ENCODE measurements around the gene ZBTB3.
"Not testable (repeated sequence)": the region's sequence is repeated elsewhere in the genome, so short reads cannot be mapped to it uniquely, and the experiment has no call there.

Gene ZBTB3

DNA sequence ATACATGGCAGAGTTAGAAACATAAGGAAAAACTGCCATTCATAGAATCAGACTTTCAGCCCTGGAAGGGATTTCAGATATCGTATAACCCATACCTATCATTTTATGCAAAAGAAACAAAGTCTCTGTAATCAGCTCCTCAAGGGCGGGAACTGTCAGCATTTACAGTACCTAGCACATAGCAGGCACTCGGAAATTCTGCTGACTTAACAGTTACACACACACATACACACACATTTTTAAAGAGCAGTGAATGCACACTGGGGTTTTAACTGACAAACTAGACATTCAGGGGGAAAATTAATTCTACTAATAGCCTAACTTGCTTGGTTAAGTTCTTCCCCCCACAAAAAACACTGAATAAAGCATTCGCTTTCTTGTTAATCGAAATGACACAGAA, 37.8 kb downstream of the ZBTB3 start:
- DNase-seq (ENCODE audit: low read depth), result no peak

DNA sequence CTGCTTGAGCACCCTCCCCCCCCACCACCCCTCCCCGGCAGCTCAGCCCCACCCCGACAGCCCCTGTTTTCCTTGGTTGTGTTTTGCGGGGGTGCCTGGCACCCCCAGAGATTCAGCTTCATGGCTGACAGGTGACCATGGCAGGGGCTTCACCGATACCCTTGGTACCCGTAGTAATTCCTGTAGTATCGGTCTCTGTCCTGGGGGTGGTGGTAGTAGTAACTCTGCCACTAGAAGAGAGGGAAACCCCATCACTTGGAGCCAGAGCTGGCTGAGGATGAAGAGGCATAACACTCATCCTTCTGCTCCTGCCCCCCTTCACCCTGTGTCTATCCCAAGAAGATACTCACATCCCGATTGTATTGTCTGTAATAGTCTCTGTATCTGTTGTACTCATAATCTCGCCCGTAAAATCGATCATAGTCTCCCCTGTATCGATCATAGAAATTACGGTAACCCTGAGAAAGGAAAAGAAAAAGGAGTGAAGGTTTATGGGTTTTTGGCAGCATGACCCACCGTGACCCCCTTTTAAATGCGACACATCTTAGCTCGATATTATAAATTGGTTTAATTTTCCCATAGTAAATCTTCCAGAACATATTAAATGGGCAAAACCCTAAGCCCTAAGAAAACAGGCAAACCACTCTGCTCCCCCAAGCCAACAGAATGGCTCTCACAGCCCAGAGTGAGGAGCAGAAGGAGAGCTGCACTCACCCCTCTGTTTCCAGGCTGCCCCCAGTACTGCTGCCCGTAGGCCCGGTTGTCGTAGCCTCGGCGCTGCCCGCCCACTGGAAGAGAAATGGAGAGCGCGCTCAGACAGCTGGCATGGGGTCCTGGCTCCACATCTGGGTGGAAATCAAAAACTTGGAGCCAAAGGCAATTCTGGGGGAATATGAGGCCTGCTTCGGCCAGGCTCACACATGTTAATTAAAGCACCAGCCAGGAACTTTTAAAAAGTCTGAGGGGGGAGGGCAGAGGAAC, 38.5 kb downstream of the ZBTB3 start:
- DNase-seq (ENCODE audit: low read depth), result no peak

DNA sequence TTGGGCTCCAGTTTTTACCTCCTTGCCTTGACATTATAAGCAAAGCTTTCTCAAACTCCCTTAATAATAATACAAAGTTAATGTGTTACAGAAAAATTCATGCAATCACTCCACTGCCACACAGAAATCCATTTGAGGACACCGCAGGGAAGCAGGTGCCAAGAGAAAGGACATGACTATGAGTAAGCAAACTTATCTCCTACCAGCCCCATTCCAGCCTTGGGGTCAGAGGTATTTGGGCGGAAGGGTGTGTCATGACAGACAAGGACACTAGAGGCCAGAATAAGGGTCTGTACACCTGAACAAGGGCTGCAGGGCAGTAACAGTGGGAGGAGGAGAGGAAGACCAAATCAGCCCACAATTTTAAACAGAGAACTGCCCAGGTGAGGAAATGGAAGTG, 40.6 kb downstream of the ZBTB3 start:
- no peak for DNase-seq (ENCODE audit: low read depth)

DNA sequence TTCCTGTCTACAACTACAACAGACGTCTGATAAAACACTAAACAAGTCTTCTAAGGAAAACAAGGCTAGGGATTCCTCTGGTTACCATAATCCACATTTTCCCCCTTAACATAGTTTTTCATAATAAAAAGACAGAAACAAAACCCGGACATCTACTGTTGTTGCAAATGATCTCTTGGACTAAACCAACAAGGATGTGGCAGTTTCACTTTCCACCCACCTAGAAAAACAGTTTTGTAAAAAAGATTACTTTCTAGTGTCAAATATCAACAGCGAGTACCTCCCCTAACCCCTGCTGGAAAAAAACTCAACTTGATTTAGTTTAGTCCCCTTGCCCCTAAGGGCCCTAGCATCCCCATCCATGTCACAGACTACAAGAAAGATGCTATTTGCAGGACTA, 41.1 kb downstream of the ZBTB3 start:
- no peak for DNase-seq (ENCODE audit: low read depth)

DNA sequence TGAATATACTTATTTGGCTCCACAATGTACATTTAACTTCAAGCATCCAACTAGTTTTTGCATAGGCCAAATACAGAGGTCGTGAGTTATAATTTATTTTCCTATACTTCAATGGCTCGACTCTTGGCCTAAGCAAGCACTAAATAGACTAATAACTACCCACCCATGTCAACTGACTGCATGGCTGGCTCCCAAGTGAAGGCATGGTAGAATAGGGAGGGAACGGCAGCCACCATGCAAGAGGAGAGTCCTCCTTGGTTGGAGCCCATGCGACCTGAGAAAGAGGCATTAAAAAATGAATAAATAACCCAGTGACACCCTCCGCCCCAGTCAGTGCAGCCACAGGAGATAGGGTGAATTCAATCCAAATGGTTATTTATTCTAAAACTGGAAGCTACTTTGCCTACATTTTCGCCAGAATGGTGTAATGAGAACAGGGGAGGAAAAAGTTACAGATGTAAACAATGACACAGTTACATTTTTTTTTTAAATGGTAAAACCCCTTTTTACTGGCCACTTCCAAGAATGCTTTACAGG, 41.6 kb downstream of the ZBTB3 start:
- no peak for DNase-seq (ENCODE audit: low read depth)

DNA sequence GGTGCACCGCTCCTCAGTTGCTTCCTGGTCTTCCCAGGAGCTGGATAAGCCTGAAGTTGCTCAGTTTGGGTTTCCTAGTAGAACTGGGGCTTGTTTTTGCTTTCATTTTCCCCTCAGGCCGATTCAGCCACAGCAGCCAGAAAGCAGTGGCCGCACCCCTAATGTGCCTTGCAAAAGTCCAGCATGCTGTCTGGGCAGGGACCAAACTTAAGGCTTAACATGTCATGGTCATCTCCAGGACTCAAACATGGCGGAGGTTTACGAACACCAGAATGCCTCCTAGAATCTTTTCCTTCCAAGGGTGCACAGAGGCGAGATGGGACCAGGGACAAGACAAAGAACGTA, 44.0 kb downstream of the ZBTB3 start:
- no peak for DNase-seq (ENCODE audit: low read depth)

DNA sequence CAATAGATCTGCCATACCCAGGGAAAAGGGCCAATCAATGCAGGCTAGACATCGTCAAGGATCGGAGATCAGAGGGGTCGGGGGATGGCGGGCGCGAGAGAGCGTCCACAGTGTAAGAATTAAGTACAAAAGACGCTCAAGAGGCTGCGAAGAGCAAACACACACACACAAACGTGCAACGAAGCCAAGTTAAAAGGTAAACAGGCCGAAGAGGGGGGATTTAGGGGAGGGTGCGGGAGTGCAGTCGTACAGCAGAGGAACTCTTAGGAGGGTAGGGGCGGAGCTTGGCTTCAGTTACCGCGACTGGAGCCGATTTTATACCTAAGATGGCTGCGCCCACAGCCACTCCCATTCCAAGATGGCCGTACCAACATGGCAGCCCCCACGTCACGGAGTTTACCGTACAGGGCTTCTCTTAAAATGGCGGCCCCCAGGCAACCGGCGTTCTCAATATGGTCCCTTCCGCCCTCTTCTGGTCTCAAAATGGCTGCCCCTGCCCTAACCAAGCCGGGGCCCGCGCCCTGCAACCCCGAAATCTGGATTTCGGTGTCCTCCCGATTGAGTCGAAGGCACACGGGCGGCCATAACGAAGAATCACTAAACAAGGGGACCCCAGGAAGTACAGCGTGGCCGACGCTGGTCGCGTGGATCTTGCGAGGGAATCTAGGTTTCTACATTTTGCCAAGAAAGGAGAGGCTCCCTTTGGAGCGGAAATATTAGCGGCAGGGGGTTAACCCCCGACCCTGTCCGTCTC, 44.5 kb downstream of the ZBTB3 start:
- DNase-seq (ENCODE audit: low read depth), result peak; percentile 97

DNA sequence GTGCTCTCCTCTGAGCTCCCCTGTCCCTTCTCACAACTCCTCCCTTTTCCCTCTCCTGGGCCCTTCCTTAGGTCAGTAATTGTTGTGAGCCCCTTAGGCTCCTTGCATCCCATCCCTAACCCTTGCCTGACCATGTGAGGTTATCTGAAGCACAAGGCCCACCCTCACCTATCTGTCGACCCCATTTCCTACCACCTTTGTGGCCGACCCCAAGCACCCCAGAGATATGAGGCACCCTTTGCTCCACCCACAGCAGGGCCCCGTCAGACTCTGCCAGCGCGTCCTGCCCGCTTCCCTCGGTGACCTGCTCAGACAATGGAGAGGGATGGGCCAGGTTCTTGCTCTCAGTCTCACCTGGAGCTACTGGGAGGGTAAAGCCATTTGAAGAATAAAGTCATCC, 45.2 kb downstream of the ZBTB3 start:
- DNase-seq (ENCODE audit: low read depth), result peak; percentile 30

DNA sequence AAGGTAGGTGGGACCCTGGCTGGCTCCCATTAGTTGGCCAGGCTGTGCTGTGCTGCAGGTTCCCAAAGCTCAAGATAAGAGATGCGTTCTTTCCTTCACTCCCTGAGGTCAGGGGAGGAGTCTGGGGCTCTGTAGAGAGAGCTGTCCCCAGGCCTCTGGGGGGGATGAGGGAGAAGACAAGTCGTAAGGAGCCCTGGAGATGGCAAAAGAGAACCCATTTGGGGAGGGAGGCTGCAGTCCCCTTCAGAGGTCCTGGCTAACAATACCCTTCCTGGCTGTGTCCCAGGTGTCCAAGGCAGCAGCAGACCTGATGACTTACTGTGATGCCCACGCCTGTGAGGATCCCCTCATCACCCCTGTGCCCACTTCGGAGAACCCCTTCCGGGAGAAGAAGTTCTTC, 45.6 kb downstream of the ZBTB3 start:
- no peak for DNase-seq (ENCODE audit: low read depth)

DNA sequence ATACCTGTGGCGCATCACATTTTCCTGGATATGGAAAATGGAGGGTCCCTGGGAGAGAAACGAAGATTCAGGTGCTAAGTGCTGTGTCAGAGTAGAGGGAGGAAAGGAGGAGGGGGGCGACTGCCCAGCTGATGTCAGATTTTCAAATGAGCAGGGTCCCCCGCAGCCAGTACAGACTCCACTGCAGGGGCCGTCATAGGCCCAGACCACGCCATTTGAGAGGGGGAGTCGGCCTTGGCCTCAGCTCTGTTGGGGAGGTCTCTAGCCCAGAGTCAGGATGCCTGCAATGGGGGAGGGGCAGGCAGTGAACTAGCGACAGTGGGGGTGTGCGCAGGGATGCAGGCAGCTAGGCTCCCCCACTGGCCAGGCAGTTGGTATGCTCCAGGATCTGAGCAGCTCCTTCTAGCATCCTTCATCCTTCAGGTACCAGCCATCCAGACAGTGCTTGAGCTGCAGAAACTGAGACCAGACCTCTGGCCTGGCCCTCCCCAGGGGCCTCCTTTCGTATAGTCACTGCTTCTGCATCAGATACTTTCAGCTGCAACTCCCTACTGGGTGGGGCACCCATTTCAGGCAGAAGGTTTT, 46.6 kb downstream of the ZBTB3 start, which contains the start of the genes BSCL2 and GNG3:
Gene BSCL2, minus strand, starts transcription at position 148 of the 585 bp plus-strand sequence. CDS start 229 bp downstream, outside the sequence.
Gene GNG3, plus strand, starts transcription at position 400 of the 585 bp plus-strand sequence. CDS start 620 bp downstream, outside the sequence.
- no peak for DNase-seq (ENCODE audit: low read depth)

DNA sequence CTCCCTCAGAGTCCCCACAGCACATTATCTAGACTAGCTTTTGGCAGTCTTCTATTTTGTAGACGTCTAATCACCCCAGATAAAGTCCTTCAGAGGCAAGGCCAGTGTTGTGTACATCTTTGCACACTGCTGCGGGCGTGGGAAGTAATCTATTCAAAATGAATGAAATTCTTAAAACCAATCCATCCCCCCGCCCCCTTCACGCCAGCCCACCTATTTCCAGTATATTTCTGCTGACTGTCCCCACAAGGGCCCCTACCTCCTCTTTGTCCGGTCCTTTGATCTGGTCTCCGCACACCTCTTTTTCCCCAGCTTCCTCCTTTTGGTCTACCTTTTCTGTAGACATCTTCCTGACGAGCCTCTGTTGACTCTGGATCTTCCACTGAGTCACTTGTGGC, 47.1 kb downstream of the ZBTB3 start:
- DNase-seq (ENCODE audit: low read depth), result no peak

DNA sequence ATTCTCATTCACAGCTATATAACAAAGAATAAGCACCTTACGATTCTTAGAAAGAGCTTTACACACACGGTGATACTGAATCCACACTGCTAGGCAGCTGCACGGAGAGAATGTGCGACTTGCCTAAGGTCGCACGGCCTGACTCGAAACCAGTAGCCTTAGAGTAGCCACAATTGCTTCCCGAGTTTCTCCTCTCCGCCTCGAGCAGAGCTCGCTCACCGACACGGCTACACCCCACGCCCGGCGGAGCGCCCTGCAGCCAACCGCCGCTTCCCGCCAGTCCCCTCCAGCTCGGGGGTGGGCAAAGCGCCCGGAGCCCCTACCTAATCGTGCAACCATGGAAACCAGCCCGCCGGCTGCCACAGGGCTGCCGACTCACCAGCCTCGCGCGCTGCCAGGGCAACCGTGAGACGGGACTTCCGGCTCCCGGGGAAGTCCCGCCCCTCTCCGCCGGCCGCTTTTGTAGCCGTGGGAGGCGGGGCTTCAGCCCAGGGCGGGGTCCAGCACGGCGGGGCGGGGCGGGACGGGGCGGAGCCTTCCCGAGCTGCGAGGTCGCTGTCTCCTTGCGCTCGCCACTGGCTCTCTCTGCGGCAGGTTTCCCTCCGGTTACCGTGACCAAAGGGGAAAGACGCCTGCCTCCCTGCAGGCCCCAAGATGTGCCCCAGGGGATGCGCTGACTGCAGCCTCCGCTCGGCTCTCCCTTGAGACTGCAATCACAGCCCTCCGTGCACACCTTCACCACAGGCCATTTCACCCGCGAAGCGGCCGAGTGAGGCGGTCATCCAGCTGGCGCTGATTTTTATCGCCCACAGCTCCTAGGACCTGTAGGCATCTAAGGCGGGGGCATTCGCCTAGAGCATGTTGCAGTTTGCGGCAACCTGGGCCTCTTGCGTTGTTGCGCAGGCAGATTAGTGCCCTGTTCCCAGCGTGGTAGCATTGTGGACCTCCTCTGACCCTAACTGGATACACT, 47.8 kb downstream of the ZBTB3 start:
- peak; percentile 90 for DNase-seq (ENCODE audit: low read depth)

DNA sequence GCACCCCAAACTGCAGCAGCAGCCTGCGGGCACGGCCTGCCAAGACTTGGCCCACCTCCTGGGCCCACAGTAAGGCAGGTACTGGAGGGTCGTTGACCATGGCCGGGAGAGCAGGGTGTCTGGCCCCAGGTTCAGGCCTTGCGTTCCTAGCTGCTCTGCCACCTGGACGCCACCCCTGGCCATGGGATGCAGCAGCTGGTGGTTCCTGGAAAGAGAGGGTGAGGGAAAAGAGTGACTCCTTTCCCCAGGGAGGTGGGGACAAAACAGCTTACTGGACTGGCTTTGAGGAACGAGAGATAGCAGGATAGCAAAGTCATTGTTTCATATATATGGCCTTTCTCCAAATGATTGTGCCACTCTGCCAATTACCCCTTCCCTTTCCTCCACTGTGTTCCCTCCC, 48.5 kb downstream of the ZBTB3 start:
- no peak for DNase-seq (ENCODE audit: low read depth)

DNA sequence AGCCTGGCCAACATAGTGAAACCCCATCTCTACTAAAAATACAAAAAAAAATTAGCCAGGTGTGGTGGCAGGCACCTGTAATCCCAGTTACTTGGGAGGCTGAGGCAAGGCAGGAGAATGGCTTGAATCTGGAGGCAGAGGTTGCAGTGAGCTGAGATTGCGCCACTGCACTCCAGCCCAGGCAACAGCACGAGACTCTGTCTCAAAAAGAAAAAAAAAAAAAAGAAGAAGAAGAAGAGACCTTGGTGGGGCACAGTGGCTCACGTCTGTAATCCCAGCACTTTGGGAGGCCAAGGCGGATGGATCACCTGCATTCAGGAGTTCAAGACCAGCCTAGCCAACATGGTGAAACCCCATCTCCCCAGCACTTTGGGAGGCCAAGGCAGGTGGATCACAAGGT, 50.0 kb downstream of the ZBTB3 start:
- not testable (repeated sequence) for DNase-seq (ENCODE audit: low read depth)

DNA sequence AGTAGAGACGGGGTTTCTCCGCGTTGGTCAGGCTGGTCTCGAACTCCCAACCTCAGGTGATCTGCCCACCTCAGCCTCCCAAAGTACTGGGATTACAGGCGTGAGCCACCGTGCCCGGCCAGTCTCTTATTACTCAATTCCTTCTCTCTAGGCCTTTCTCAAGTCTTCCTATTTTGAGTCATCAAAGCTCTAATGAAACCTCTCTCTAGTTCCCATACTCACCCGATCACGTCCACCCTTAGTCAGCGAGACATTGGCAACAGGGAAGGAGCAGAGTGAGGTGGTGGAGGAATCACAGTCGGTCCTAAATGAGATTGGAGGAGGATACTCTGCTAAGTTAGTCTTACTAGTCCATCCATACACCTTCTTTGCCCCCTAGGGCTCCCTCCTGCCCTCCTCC, 51.7 kb downstream of the ZBTB3 start:
- no peak for DNase-seq (ENCODE audit: low read depth)

Measured in stimulated activated CD8-positive, alpha-beta memory T cell treated with anti-CD3 and anti-CD28 coated beads, Interleukin-12 subunit alpha, Interleukin-12 subunit beta, amount 100 ng/mL, for 1 hour (primary cell).